ENCODE results near the gene TMEM179.

- TF ChIP-seq ASH2L (IDR thresholded peaks at IDR 0.05; ENCODE audit: low read length) (no peak), POLR2A (IDR thresholded peaks at IDR 0.05; ENCODE audit: control extremely low read depth in 1 of 2, low read depth in 2 of 2, low read length in 2 of 2) (no peak)
These were observed 32.4 kb downstream of the TMEM179 start for GRCh38 chr14:104572024-104572626.

Measured in H1 (cell line).